ENCODE data around the gene RPN2.

RPN2 gene

GRCh38 chr20:37237656-37238055, 58.5 kb downstream of the RPN2 start:
- H3K4me3 ChIP-seq (ENCODE audit: low read length): no peak overlapping the region
- H3K4me1 ChIP-seq (ENCODE audit: control insufficient read depth, insufficient read depth, low read length): peaks cover 10% of the 10 kb centered on the region
- H3K9ac ChIP-seq (ENCODE audit: low read length): no peak overlapping the region
- no peaks in the 10 kb centered on the region for H3K27me3 ChIP-seq (ENCODE audit: control insufficient read depth, insufficient read depth, low read length)
- H3K36me3 ChIP-seq (ENCODE audit: control insufficient read depth, insufficient read depth, low read length): peaks cover 17% of the 10 kb centered on the region
- H3K9me3 ChIP-seq (ENCODE audit: control insufficient read depth, low read length): no peaks in the 10 kb centered on the region

- H3K36me3 ChIP-seq (ENCODE audit: control insufficient read depth, insufficient read depth, low read length): peaks cover 16% of the 10 kb centered on the region
- no peak overlapping the region for H3K4me3 ChIP-seq (ENCODE audit: low read length)
- H3K4me1 ChIP-seq (ENCODE audit: control insufficient read depth, insufficient read depth, low read length): peaks cover 10% of the 10 kb centered on the region
- H3K27me3 ChIP-seq (ENCODE audit: control insufficient read depth, insufficient read depth, low read length): no peaks in the 10 kb centered on the region
- no peaks in the 10 kb centered on the region for H3K9me3 ChIP-seq (ENCODE audit: control insufficient read depth, low read length)
- H3K9ac ChIP-seq (ENCODE audit: low read length): no peak overlapping the region
These were observed 59.3 kb downstream of the RPN2 start for GRCh38 chr20:37238426-37238825.

- Histone ChIP-seq H3K36me3 (ENCODE audit: control insufficient read depth, insufficient read depth, low read length) (peaks cover 14% of the 10 kb centered on the region), H3K4me1 (ENCODE audit: control insufficient read depth, insufficient read depth, low read length) (peaks cover 10% of the 10 kb centered on the region), H3K4me3 (ENCODE audit: low read length) (no peak overlapping the region), H3K27me3 (ENCODE audit: control insufficient read depth, insufficient read depth, low read length) (no peaks in the 10 kb centered on the region), H3K9me3 (ENCODE audit: control insufficient read depth, low read length) (no peaks in the 10 kb centered on the region), H3K9ac (ENCODE audit: low read length) (no peak overlapping the region)
These were observed 59.9 kb downstream of the RPN2 start for GRCh38 chr20:37238935-37239451.

DNA sequence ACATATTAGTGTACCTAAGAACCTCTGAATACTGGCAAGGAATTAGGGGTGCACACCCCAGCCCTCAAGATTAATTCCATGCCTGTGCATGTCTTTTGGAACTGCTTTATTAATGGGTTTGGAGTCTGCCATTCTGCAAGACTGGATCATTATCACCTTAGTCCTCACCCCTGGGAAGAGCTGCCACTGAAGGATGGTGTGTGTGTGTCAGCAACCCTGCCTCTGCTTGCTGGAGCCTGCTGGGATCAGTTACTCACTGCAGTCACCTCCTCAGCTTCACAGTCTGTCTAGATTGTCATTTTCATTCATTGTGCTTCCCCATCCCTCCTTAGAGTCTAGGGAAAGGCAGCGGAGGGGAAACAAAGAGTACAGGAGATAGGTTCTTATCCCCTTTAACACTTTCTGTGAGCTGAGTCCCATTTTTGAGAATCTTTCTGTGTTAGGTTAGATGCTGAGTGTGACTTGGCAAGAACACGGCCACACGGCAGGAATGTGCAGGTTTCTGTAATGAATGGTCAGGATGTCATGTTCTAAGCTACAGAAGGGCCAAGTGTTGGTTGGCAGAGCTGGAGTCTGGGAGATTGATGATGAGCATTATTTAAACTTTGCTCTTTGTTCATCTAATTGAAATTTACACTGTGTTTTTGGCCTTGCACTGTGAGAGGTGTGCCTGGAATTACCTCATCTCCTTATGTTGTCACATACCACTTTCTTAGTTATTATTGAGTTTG, 61.4 kb downstream of the RPN2 start:
- peaks cover 10% of the 10 kb centered on the region for H3K4me1 ChIP-seq (ENCODE audit: control insufficient read depth, insufficient read depth, low read length)
- H3K9me3 ChIP-seq (ENCODE audit: control insufficient read depth, low read length): no peaks in the 10 kb centered on the region
- H3K4me3 ChIP-seq (ENCODE audit: low read length): no peak overlapping the region
- H3K27me3 ChIP-seq (ENCODE audit: control insufficient read depth, insufficient read depth, low read length): no peaks in the 10 kb centered on the region
- H3K36me3 ChIP-seq (ENCODE audit: control insufficient read depth, insufficient read depth, low read length): peaks cover 12% of the 10 kb centered on the region
- H3K9ac ChIP-seq (ENCODE audit: low read length): no peak overlapping the region

- peaks cover 10% of the 10 kb centered on the region for H3K36me3 ChIP-seq (ENCODE audit: control insufficient read depth, insufficient read depth, low read length)
- no peak overlapping the region for H3K9ac ChIP-seq (ENCODE audit: low read length)
- H3K27me3 ChIP-seq (ENCODE audit: control insufficient read depth, insufficient read depth, low read length): no peaks in the 10 kb centered on the region
- H3K4me3 ChIP-seq (ENCODE audit: low read length): no peak overlapping the region
- H3K9me3 ChIP-seq (ENCODE audit: control insufficient read depth, low read length): no peaks in the 10 kb centered on the region
- H3K4me1 ChIP-seq (ENCODE audit: control insufficient read depth, insufficient read depth, low read length): peaks cover 10% of the 10 kb centered on the region
These were observed 63.4 kb downstream of the RPN2 start for GRCh38 chr20:37242503-37242902.

- no peak overlapping the region for H3K9ac ChIP-seq (ENCODE audit: low read length)
- H3K9me3 ChIP-seq (ENCODE audit: control insufficient read depth, low read length): no peaks in the 10 kb centered on the region
- H3K36me3 ChIP-seq (ENCODE audit: control insufficient read depth, insufficient read depth, low read length): peaks cover 7% of the 10 kb centered on the region
- H3K4me3 ChIP-seq (ENCODE audit: low read length): no peak overlapping the region
- no peaks in the 10 kb centered on the region for H3K27me3 ChIP-seq (ENCODE audit: control insufficient read depth, insufficient read depth, low read length)
- H3K4me1 ChIP-seq (ENCODE audit: control insufficient read depth, insufficient read depth, low read length): peaks cover 9% of the 10 kb centered on the region
These were observed 64.2 kb downstream of the RPN2 start for GRCh38 chr20:37243076-37243936.

GRCh38 chr20:37243937-37244571, 64.9 kb downstream of the RPN2 start:
- no peak overlapping the region for H3K9ac ChIP-seq (ENCODE audit: low read length)

GRCh38 chr20:37244572-37244957, 65.4 kb downstream of the RPN2 start:
- Histone ChIP-seq H3K9ac (ENCODE audit: low read length) (no peak overlapping the region), H3K9me3 (ENCODE audit: control insufficient read depth, low read length) (no peaks in the 10 kb centered on the region), H3K27me3 (ENCODE audit: control insufficient read depth, insufficient read depth, low read length) (no peaks in the 10 kb centered on the region), H3K4me3 (ENCODE audit: low read length) (no peak overlapping the region), H3K4me1 (ENCODE audit: control insufficient read depth, insufficient read depth, low read length) (no peaks in the 10 kb centered on the region), H3K36me3 (ENCODE audit: control insufficient read depth, insufficient read depth, low read length) (peaks cover 7% of the 10 kb centered on the region)

More at GRCh38 chr20:37243937-37244571, 64.9 kb downstream of the RPN2 start:
- no peak overlapping the region for H3K4me3 ChIP-seq (ENCODE audit: low read length)
- H3K36me3 ChIP-seq (ENCODE audit: control insufficient read depth, insufficient read depth, low read length): peaks cover 7% of the 10 kb centered on the region
- H3K9me3 ChIP-seq (ENCODE audit: control insufficient read depth, low read length): no peaks in the 10 kb centered on the region
- peaks cover 2% of the 10 kb centered on the region for H3K4me1 ChIP-seq (ENCODE audit: control insufficient read depth, insufficient read depth, low read length)
- H3K27me3 ChIP-seq (ENCODE audit: control insufficient read depth, insufficient read depth, low read length): no peaks in the 10 kb centered on the region

DNA sequence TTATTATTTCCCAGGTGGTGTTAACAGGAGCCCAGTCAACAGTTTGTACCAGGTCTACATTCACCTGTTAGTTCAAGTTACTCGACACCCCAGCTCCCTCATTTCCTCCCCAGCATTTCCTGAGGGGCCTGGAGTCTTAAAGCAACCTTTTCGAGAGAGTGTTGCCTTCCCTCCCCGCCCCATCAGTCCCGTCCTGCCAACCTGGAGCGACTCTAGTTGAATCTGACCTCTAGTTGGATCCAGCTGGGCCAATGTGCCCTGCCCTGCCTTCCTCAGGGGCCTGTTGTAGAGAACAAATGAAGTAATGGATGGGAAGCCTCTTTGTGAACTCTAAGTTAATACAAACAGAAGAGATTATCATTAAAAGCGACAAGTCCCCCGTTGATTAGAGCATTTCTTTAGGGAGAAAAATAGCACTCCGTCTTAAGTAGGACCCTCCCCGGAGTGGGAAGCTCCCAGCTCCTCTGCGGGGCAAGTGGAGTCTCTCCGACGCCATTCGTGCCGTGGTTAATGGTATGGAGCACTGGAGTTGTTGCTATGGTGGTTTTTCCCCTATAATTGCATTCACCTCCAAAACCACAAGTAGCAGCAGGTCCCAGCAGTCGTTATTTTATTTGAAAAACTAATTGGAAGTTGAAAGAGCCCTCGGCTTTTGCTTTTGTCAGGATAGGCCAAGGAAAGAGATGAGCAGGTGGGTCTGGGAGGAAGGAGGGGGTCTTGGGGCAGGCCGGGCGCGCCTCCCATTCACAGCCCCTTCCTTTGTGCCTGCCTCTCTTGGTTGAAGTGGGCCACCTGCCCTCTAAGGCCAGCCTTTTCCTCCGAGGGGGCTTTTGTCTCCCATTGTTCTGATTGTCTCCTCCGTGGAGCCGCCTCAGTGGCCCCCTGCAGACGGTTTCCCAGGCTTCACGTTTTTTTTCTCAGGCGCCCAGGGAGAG, 66.4 kb downstream of the RPN2 start:
- no peaks in the 10 kb centered on the region for H3K4me1 ChIP-seq (ENCODE audit: control insufficient read depth, insufficient read depth, low read length)
- no peaks in the 10 kb centered on the region for H3K27me3 ChIP-seq (ENCODE audit: control insufficient read depth, insufficient read depth, low read length)
- no peak overlapping the region for H3K4me3 ChIP-seq (ENCODE audit: low read length)
- peaks cover 7% of the 10 kb centered on the region for H3K36me3 ChIP-seq (ENCODE audit: control insufficient read depth, insufficient read depth, low read length)
- H3K9ac ChIP-seq (ENCODE audit: low read length): no peak overlapping the region
- no peaks in the 10 kb centered on the region for H3K9me3 ChIP-seq (ENCODE audit: control insufficient read depth, low read length)

DNA sequence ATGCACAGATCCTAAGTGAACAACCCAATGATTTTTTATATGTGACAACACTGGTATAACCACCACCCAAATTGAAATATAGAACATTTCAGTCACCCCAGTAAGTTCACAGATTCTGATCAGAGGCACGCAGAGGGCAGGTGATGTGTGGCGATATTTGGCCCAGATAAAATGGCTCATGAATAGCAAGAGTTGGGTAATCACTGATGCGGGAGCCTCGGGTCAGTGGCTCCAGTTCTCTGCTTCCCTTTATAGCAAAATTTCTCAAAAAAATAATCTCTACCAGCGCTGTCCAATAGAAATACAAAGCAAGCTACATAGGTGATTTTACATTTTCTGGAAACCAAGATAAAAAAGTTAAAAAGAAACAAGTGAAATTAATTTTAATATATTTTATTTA, 67.6 kb downstream of the RPN2 start:
- no peak overlapping the region for H3K4me3 ChIP-seq (ENCODE audit: low read length)
- peaks cover 3% of the 10 kb centered on the region for H3K36me3 ChIP-seq (ENCODE audit: control insufficient read depth, insufficient read depth, low read length)
- H3K27me3 ChIP-seq (ENCODE audit: control insufficient read depth, insufficient read depth, low read length): no peaks in the 10 kb centered on the region
- no peaks in the 10 kb centered on the region for H3K4me1 ChIP-seq (ENCODE audit: control insufficient read depth, insufficient read depth, low read length)
- H3K9me3 ChIP-seq (ENCODE audit: control insufficient read depth, low read length): no peaks in the 10 kb centered on the region
- H3K9ac ChIP-seq (ENCODE audit: low read length): no peak overlapping the region

GRCh38 chr20:37247547-37247946, 68.4 kb downstream of the RPN2 start:
- Histone ChIP-seq H3K4me3 (ENCODE audit: low read length) (no peak overlapping the region), H3K4me1 (ENCODE audit: control insufficient read depth, insufficient read depth, low read length) (no peaks in the 10 kb centered on the region), H3K27me3 (ENCODE audit: control insufficient read depth, insufficient read depth, low read length) (no peaks in the 10 kb centered on the region), H3K9ac (ENCODE audit: low read length) (no peak overlapping the region), H3K9me3 (ENCODE audit: control insufficient read depth, low read length) (no peaks in the 10 kb centered on the region), H3K36me3 (ENCODE audit: control insufficient read depth, insufficient read depth, low read length) (no peaks in the 10 kb centered on the region)
